ENCODE results near the gene SFR1.

The SFR1 gene

DNA sequence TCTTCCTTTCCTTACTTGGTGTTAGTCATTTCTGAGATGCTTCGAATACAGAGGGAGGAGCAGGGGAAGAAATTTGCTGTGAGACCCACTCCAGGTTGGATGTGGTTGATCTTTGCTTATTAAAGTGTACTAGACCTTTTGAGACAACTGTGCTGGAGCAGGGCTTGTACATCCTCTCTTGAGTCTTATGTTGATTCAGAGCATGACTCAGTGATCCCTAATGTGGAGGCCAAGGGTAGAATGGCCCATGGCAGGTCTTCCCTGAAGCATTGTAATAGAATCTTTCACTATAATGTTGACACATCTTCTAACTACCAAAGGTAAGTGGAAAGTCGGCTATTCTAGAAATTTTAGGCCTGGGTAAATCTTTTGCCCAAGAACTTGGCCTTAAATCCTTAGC, 17.0 kb upstream of the SFR1 start:
- Histone ChIP-seq H3K27me3 (ENCODE audit: insufficient read depth, low read depth, severe bottlenecking) (no peaks in the 10 kb centered on the region), H3K27ac (no peak overlapping the region), H3K36me3 (no peaks in the 10 kb centered on the region), H3K4me3 (ENCODE audit: low read depth, low read length) (no peak overlapping the region), H3K9me3 (ENCODE audit: severe bottlenecking) (no peaks in the 10 kb centered on the region)
- no peak for DNase-seq
- TF ChIP-seq, protein P1, sequence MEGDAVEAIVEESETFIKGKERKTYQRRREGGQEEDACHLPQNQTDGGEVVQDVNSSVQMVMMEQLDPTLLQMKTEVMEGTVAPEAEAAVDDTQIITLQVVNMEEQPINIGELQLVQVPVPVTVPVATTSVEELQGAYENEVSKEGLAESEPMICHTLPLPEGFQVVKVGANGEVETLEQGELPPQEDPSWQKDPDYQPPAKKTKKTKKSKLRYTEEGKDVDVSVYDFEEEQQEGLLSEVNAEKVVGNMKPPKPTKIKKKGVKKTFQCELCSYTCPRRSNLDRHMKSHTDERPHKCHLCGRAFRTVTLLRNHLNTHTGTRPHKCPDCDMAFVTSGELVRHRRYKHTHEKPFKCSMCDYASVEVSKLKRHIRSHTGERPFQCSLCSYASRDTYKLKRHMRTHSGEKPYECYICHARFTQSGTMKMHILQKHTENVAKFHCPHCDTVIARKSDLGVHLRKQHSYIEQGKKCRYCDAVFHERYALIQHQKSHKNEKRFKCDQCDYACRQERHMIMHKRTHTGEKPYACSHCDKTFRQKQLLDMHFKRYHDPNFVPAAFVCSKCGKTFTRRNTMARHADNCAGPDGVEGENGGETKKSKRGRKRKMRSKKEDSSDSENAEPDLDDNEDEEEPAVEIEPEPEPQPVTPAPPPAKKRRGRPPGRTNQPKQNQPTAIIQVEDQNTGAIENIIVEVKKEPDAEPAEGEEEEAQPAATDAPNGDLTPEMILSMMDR (IDR thresholded peaks at IDR 0.05; ENCODE audit: low read depth, low read length) = no peak

DNA sequence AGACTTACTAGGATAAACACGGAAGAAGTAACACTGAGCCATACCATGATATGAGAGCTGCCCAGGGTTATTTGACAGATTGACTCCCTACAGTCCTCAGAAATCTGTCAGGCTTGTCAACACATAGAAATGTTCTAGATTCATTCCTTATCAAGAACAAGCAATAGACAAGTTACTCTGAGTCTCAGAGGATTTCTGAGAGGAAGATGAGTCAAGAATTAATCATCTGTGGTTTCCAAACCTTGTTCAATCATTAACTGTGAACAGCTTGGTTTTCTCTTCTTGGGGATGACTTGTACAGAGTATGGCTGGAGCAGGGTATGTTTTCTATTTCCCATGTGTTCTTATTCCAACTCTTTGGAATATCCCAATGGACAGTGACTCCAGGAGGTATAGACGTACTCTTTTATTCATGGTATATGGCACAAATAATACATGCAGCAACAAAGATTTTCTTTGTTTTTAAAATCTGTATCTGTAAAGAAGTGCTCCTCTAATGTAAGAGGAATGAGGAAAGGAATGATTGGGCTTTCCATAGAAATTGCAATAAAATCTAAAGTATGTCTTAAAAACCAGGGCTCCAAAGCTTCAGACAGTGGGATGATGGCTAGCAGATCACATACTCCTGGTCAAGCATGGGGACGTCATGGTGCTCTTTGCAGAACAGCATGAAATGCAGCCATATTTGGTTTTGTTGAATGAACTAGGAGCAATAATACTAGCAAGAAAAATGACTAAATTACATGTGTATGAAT, 11.9 kb upstream of the SFR1 start:
- DNase-seq = no peak
- no peaks in the 10 kb centered on the region for H3K27me3 ChIP-seq (ENCODE audit: insufficient read depth, low read depth, severe bottlenecking)
- H3K4me3 ChIP-seq (ENCODE audit: low read depth, low read length) = no peak overlapping the region
- TF ChIP-seq, protein P1 (IDR thresholded peaks at IDR 0.05; ENCODE audit: low read depth, low read length) = no peak
- H3K27ac ChIP-seq = no peak overlapping the region
- H3K36me3 ChIP-seq = no peaks in the 10 kb centered on the region
- no peaks in the 10 kb centered on the region for H3K9me3 ChIP-seq (ENCODE audit: severe bottlenecking)

GRCh38 chr10:104113376-104113956, 8.5 kb upstream of the SFR1 start:
- DNase-seq = no peak
- Histone ChIP-seq H3K36me3 (no peaks in the 10 kb centered on the region), H3K4me3 (ENCODE audit: low read depth, low read length) (no peak overlapping the region), H3K27ac (no peak overlapping the region), H3K9me3 (ENCODE audit: severe bottlenecking) (no peaks in the 10 kb centered on the region), H3K27me3 (ENCODE audit: insufficient read depth, low read depth, severe bottlenecking) (no peaks in the 10 kb centered on the region)
- TF ChIP-seq, protein P1 (IDR thresholded peaks at IDR 0.05; ENCODE audit: low read depth, low read length) = no peak

GRCh38 chr10:104117839-104118323, 4.1 kb upstream of the SFR1 start:
- DNase-seq = no peak
- Histone ChIP-seq H3K9me3 (ENCODE audit: severe bottlenecking) (no peaks in the 10 kb centered on the region), H3K27me3 (ENCODE audit: insufficient read depth, low read depth, severe bottlenecking) (no peaks in the 10 kb centered on the region), H3K4me3 (ENCODE audit: low read depth, low read length) (no peak overlapping the region), H3K27ac (no peak overlapping the region), H3K36me3 (no peaks in the 10 kb centered on the region)
- TF ChIP-seq, protein P1 (IDR thresholded peaks at IDR 0.05; ENCODE audit: low read depth, low read length) = no peak

DNA sequence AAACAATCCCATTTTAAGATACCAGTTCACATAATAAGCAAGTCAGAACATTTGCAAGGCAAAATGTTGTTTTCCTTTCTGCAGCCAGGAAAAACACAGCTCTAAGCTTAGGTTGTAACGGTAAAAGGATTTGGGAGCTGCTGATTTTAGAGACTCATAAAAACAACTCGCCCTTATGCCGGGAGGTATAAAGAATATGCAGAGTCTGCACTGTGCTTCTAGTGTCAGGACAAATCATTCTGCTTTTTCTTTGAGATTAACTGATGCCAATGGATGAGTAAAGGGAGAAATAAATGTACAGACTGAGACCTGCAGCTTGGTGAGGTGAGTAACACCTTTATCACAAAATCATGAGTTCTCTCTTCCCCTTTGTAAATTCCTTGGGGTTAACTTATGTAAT, 2.0 kb upstream of the SFR1 start:
- Histone ChIP-seq H3K27ac (no peak overlapping the region), H3K9me3 (ENCODE audit: severe bottlenecking) (no peaks in the 10 kb centered on the region), H3K4me3 (ENCODE audit: low read depth, low read length) (no peak overlapping the region)

More for the DNA sequence above, 2.0 kb upstream of the SFR1 start:
- no peak for DNase-seq
- Histone ChIP-seq H3K36me3 (no peaks in the 10 kb centered on the region), H3K27me3 (ENCODE audit: insufficient read depth, low read depth, severe bottlenecking) (no peaks in the 10 kb centered on the region)
- TF ChIP-seq, protein P1 (IDR thresholded peaks at IDR 0.05; ENCODE audit: low read depth, low read length) = no peak

Measured in WERI-Rb-1 (cell line).